Right lobe of liver (tissue), 6 donors: ENCODE results near the gene PAQR3. TPM values are rescaled to one million over a fixed set of nuclear protein-coding genes. Genes with fewer than 3 reads are reported as not detected.

ENCODE experiments used
- ATAC-seq, 4 donors: fragments of 200-7000 bp; cut with Tn5 transposase; one replicate each; pipeline ENCODE4 v1.9.1; 2020; ENCODE audit warnings: mild to moderate bottlenecking in 4 of 4, moderate library complexity in 4 of 4
- DNase-seq, 3 donors: peaks; one replicate each; pipeline ENCODE4 v3.0.0-alpha.2; 2020
- H3K27ac ChIP-seq, 3 donors: fragments of 200-600 bp; one replicate each; pipeline ENCODE4 v1.8.0; 2022
- H3K27me3 ChIP-seq, 2 donors: fragments of 200-600 bp; one replicate each; pipeline ENCODE4 v1.8.0; 2022
- H3K36me3 ChIP-seq, 4 donors: fragments of 200-600 bp; sonication (generic) in 1 of 4; one replicate each; pipeline versions ENCODE4 v1.5.1 to v1.8.0; 2017 to 2022; ENCODE audit warnings: control low read depth in 1 of 4
- H3K4me1 ChIP-seq, 4 donors: fragments of 200-600 bp; sonication (generic) in 1 of 4; one replicate each; pipeline versions ENCODE4 v1.5.1 to v1.8.0; 2017 to 2022; ENCODE audit warnings: control low read depth in 1 of 4
- H3K4me3 ChIP-seq, 3 donors: fragments of 200-600 bp; one replicate each; pipeline ENCODE4 v1.8.0; 2022
- H3K9me3 ChIP-seq, 4 donors: fragments of 200-600 bp; sonication (generic) in 1 of 4; one replicate each; pipeline versions ENCODE4 v1.5.1 to v1.8.0; 2017 to 2022; ENCODE audit warnings: control low read depth in 1 of 4
- CTCF ChIP-seq, 4 donors: fragments of 200-600 bp in 3 of 4; fragments of 450-650 bp in 1 of 4; IDR thresholded peaks; one replicate each; pipeline versions ENCODE4 v1.5.1 to v1.8.0; 2016 to 2022; ENCODE audit warnings: antibody characterized with exemption in 4 of 4, mild to moderate bottlenecking in 2 of 4
- POLR2A ChIP-seq: fragments of 450-650 bp; IDR thresholded peaks from one replicate; pipeline ENCODE4 v1.6.1; 2017; ENCODE audit warnings: antibody characterized with exemption, mild to moderate bottlenecking
- WGBS: methylation state at CpG from one replicate; pipeline ENCODE4 v1.1.6; 2018; ENCODE audit warnings: low coverage, low lambda C conversion rate; ENCODE audit not compliant: insufficient coverage; ENCODE audit errors: missing lambda C conversion rate; 5-methylcytosine and 5-hydroxymethylcytosine counted together
- intact Hi-C, 2 donors: fragments of 100-400 bp; cut with DNase I; formaldehyde crosslinking; loops; one replicate each; pipeline versions ENCODE4 v1.11.2 to v1.14.1; 2022
- total RNA-seq, 6 experiments: library from RNA; depleted of rRNA in 2 of 6; stranded (reverse); fragments of >200 nt in 2 of 6; fragmentation: NEBNext Ultra II Directional in 3 of 6; extraction: Animal tissue kit (Norgen Biotek cat#: 25700) in 3 of 6; gene quantifications; one replicate each; pipeline versions ENCODE4 v1.1.0 to v1.2.4, GENCODE V29; 2016 to 2023
- donor health status: DM: no; HTN: yes; CAD: no.
- donor health status: DM: no; HTN: no; CAD: no.
- donor health status: DM: no; HTN: no; CAD: no.
- donor health status: DM: no; HTN: yes; CAD: no.
- donor health status: DM: no; HTN: yes; CAD: no.

Gene PAQR3
- total RNA-seq, 6 experiments from 2014 or later: 5.0 to 10.2 (median 7.2) TPM

GRCh38 chr4:78937837-78938236, 1.4 kb downstream of the PAQR3 start:
- peaks cover 0 to 15% (median 2%) of the 10 kb centered on the region in 4 donors for H3K4me1 ChIP-seq
- no peaks in the 10 kb centered on the region for H3K36me3 ChIP-seq
- WGBS: 92% methylated on average over 4 of the region's 4 CpGs
- no peak overlapping the region for H3K27ac ChIP-seq
- TF ChIP-seq POLR2A (no peak), CTCF (IDR thresholded peaks at IDR 0.05) (no peak)
- ATAC-seq (no peak), DNase-seq (no peak)
- no peaks in the 10 kb centered on the region for H3K27me3 ChIP-seq
- H3K9me3 ChIP-seq: no peaks in the 10 kb centered on the region
- no peak overlapping the region for H3K4me3 ChIP-seq
- intact Hi-C loops: no loop called here

- Histone ChIP-seq H3K27ac (no peak overlapping the region), H3K4me3 (no peak overlapping the region), H3K27me3 (no peaks in the 10 kb centered on the region), H3K4me1 (peaks cover 0 to 15% (median 2%) of the 10 kb centered on the region in 4 donors), H3K9me3 (no peaks in the 10 kb centered on the region), H3K36me3 (no peaks in the 10 kb centered on the region)
- WGBS: 84% methylated on average over 4 of the region's 4 CpGs
- TF ChIP-seq POLR2A (no peak), CTCF (IDR thresholded peaks at IDR 0.05) (no peak)
- ATAC-seq (no peak), DNase-seq (no peak)
- intact Hi-C loops: no loop called here
These were observed 2.2 kb downstream of the PAQR3 start for GRCh38 chr4:78936989-78937388.

DNA sequence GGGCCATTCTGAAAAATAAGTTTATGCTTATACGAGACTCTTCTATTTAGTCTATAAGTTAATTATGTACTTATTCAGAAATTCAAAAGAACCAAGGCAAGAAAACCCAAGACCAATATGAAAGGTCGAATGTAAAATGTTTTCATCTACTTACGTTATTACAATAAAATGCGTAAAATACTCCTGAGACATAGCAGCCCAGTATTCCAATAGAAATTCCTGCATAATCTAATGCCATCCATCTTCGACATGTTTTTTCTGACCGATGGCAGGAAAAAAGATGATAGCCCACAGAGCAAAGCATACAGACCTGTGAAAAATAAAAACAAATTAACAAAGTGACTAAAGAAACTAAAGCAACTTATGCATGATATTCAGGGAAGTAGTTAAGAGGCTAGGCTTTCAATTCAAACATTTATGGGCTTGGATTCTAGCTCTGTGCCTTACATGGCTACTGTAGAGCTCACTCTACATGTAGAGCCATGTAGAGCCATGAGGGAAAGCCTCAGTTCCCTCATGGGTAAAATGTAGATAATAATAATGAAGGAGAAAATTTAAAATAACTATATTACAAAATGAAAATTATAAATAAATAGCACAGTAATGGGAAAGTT, 9.1 kb downstream of the PAQR3 start:
- intact Hi-C loops: no loop called here
- Histone ChIP-seq H3K27ac (no peak overlapping the region), H3K36me3 (peaks cover 0 to 10% (median 0%) of the 10 kb centered on the region in 4 donors), H3K9me3 (no peaks in the 10 kb centered on the region), H3K4me1 (peaks cover 0 to 5% (median 0%) of the 10 kb centered on the region in 4 donors), H3K27me3 (no peaks in the 10 kb centered on the region), H3K4me3 (no peak overlapping the region)
- ATAC-seq (no peak), DNase-seq (no peak)
- WGBS: 86% methylated on average over 6 of the region's 6 CpGs
- TF ChIP-seq CTCF (IDR thresholded peaks at IDR 0.05) (no peak), POLR2A (no peak)

- no peak for DNase-seq
- TF ChIP-seq POLR2A (no peak), CTCF (IDR thresholded peaks at IDR 0.05) (no peak)
- Histone ChIP-seq H3K9me3 (no peaks in the 10 kb centered on the region), H3K27me3 (no peaks in the 10 kb centered on the region), H3K27ac (no peak overlapping the region), H3K36me3 (peaks cover 0 to 10% (median 0%) of the 10 kb centered on the region in 4 donors), H3K4me1 (no peaks in the 10 kb centered on the region), H3K4me3 (no peak overlapping the region)
- WGBS: 100% methylated on average over 6 of the region's 9 CpGs
- intact Hi-C loops: no loop called here
- no peak for ATAC-seq
These were observed 10.4 kb downstream of the PAQR3 start for GRCh38 chr4:78928835-78929234.
